ENCODE results near the gene HOXA5.

- no peak for TF ChIP-seq GATA2 (IDR thresholded peaks at IDR 0.05; ENCODE audit: low read depth, low read length)
- TF ChIP-seq GATA3 (IDR thresholded peaks at IDR 0.05; ENCODE audit: low read depth, low read length): no peak
Measured at GRCh38 chr7:27173511-27173955, 30.1 kb upstream of the HOXA5 start.

All from SH-SY5Y (cell line).